NCI-H1417 (cell line): ENCODE data around the gene ERN2.

Source experiments
- DNase-seq, 3 experiments: peaks; one replicate each; lab custom pipeline; 2025; lab: John Stamatoyannopoulos, UW

ERN2 gene

DNA sequence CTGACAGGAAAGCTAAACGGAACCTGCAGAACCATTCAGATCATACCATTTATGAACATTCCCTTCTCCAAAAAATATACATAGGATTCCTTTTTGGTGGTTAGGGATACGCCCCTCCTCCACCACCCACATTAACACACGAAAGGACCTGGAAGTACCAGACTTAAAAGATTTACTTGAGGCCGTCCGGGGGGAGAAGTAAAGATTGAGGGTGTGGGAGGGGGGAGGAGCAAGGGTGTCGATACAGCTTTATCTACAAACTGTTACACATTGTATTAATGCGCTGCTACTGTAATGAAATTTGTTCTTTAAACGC is 72.4 kb downstream of the ERN2 start:
- DNase-seq = no peak
